HG02763 (cell line): Measurements from ENCODE around the gene CLCN4.

ENCODE experiments used
- ATAC-seq: cut with Tn5 transposase; IDR thresholded peaks from one replicate; pipeline ENCODE4 v1.9.1; 2021; ENCODE audit warnings: mild to moderate bottlenecking, moderate library complexity; ENCODE audit not compliant: unreplicated experiment

Gene CLCN4

DNA sequence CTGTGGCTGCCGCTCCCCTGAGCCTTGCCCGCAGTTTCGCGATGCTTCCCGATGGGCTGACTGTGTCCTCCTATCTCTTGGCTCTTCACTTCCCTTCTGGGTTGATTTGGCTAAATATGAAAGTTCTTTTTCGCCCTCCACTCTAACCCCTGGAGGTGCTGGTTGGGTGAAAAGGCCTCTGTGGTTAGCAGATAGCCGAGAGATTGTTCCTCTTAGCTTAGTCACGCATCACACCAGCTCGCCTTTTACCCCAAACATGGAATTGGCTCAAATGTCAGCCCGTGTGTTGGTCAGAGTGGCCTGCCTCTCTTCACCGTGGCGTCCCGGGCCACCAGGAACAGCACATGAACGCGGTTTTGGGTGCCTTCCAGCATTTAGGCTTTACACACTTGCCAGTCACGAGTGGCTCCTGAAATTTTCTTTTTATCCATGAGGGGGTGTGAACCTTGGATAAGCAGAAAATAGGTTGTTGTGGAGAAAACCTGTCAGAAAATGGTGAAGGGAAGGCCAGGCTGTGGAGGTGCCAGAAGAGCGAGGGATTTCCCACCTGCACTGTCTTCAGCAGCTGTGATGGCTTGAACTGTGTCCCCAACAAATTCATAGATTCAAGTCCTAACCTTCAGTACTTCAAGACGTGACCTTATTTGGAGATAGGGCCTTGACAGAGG lies 8.9 kb downstream of the CLCN4 start:
- no peak for ATAC-seq

DNA sequence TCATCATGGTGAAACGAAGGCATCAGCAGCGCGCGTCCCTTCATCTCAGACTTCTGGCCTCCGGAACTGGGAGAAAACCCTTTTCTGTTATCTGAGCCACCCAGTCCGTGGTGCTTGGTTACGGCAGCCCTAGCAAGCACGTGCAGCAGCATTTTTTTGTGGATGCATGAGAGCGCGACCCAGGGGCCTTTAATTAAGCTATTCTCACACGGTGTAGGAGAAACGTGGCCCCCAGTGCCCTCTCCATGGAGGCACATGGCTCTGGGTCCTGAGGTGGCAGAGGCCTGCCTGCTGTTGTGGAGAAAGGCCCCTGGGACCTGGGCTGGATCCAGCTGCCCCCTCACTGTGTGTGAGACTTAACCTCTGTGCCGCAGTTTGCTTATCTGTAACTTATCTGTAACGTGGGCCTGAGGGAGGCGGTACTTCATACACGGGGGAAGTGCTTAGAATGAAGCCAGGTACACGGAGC lies 9.5 kb downstream of the CLCN4 start:
- ATAC-seq, result no peak

DNA sequence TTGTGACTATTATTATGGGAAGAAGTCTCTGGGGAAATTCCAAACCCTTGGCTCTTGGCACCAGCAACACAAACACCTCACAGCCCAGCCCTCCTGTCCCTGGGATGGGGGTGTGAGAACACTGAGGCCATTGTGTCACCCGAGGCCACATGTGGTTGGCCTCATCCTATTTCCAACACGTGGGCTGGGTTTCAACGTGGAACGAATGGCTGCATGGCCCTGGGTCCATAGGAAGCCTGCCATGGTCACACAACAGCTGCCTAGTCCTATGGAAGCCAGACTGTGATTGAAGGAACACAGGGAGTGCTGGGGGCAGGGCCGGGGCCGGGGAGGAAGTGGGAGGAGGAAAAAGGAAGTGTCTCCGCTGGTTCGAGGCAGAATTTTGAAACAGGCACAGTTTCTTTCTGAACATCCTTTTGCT lies 10.0 kb downstream of the CLCN4 start:
- ATAC-seq, result no peak

DNA sequence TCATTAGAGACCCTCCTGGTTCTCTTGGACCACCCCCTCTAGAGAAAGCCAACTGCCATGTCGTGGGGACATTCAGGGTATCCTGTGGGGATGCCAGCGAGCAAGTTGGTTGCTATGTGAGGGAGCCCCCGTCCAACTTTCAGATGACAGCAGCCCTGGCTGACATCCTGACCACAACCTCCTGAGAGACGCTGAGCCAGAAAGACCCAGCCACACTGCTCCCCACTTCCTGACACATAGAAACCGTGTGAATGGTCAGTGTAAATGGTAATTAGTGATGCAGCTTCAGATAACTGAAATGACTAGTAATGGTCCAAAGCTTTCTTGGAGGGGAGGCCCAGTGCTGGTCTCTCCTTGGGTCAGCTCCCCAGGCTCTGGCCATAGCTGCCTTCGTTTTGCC lies 10.8 kb downstream of the CLCN4 start:
- peak; percentile 52 for ATAC-seq

DNA sequence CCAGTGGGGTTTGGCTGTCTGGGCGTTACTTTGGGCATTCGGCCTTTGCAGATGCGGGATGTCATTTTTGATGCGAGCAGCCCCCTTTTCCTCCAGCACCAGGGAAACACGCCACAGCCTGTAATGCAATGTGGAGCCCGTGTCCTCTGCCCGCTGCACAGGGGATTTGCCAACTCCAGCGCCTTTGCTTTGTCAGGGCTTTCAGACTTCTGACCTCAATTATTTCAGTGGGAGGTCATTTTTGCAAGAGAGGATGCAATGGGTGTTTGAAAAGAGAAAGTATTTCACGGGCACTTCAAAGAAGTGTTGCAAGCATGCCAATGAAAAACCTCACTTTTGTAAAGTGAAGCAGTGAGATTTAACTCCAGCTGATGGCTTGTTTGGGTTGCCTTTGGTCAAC lies 11.5 kb downstream of the CLCN4 start:
- ATAC-seq, result no peak

DNA sequence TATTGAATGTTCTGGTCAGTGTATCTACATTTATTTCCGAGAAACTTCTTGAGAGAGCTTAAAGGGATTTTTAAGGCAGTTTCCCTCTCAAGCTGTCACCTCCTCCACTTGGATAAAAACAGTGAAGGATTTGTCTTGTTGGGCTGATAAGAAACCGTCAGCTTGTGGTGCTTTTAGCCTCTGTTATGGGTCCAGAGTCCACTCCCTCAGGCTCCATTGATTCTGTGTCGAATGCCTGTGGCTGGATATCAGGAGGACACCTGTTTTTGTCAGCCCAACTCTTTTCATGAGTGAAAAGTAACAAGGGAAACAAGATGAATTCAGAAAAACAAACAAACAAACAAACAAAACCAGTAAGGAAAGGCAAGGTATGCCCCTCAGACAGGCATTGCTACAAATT lies 12.4 kb downstream of the CLCN4 start:
- ATAC-seq, result no peak

DNA sequence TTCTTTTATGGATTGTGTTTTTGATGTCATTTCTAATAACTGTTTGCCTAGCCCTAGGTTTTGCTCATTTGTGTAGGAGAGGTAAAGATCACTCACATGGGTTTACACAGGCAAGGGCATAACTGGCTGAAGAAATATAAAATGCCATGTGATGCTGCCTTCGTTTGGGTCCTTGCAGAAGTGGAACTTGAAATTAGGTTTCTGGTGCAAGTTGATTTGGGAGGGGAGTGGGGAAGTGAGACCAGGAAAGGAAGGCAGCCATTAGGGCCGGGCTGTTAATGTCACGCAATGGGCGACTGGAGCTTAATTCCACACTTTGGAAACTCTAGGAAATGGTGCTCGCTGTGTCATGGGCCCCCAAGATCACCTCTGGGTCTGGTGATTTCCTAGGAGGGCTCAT lies 14.5 kb downstream of the CLCN4 start:
- ATAC-seq, result no peak

DNA sequence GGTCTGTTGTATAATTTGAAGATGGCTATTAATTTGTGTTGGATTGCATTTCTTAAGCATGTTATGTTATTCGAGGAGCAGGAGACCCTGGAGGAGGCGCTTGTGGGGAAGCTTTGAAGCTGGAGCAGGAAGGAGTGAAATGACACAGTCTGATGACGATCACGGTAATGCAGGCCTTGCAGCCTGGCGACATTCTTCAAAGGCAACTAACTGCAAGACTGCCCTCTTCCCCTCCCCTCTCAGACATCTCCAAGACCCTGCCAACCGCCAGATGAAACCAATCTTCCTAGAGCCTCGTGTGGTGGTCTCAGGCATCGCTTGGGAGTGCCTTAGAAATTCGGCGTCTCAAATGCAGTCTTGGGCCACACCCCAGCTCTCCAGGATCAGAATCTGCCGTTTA lies 16.1 kb downstream of the CLCN4 start:
- no peak for ATAC-seq

DNA sequence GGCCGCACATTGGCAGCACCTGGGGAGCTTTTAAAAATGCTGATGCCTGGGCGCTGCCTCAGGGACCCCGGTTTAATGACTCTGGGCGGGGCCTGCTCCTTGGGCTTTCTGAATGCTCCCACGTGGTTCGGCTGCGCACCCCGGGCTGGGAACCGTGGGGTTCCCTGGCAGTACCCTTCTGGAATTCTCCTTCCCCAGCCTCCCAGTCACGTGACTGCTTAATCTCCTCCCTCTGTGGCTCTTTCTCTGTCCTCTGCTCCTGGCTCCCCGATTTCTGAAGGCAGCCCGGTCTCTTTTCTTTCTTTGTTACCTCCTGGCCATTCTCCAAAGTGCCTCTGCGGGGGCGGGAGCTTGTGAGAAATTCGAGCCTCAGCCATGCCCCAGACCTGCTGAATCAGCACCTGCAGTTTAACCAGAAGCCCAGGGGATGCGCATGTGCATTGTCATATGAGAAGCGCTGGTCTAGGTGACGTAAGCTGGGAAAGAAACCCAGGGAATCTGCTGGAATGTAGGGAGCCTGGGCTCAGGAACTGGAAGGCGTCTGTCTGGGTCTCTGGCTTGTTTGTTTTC lies 16.6 kb downstream of the CLCN4 start:
- no peak for ATAC-seq

DNA sequence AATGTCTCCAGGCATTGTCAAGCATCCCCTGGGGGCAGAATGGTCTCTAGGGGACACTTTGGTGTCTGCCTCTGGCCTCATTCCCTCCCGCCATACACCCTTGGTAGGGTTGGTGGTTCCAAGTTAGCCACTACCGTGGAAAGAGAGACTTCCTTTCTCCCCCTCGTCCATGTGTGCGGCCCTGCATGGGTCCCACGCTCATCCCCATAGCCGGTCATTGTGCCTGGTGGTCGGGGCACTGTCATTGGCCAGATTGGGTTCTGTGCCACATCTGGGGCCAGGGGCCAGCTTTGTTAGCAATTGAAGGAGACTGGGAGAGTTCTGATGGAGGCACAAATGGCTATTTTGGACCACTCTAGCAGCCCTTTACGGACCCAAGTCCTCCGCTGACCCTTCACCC lies 17.3 kb downstream of the CLCN4 start:
- ATAC-seq, result no peak

DNA sequence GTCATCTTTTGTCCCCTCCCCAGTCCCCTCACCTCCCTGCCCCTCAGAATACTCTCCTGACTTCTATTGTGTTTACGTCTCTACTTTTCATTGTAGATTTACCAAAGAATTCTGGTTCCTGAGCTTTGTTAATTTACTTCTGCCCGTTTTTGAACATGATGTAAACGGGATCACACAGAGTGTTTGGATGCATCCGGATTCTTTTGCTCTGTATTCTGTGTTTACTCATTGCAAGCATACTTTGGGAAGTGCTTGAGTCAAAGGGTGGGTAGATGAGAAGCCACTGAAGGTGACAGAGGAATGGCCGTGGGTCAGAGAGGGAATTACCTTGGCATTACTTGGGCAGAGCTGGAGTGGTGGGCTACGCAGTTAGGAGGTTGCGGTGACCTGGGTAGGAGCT lies 18.0 kb downstream of the CLCN4 start:
- no peak for ATAC-seq

DNA sequence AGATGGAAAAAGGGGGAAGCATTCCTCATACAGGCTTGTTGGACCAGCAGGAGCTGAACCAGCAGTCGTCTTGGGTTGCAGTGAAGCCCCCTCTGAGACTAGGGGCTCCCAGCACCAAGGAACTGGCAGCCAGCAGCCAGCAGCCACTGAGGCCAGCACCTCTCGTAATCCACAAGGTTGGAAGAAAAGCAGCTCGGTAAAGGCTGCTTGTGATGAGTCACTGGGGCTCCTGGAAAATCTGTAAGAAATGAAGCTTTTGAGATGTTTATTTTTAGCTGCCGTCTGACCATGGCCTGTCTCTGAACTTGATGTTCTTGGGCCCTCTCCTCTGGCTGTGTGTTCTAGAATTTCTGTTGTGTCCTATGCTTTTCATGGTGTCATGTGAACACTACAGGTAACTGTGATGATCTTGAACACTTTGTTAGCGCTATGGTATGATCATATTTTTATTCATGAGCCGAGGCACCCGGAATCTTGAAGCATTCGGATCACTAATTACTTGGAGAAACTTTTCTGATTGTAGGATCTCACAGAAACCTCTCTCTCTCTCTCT lies 18.6 kb downstream of the CLCN4 start:
- no peak for ATAC-seq

DNA sequence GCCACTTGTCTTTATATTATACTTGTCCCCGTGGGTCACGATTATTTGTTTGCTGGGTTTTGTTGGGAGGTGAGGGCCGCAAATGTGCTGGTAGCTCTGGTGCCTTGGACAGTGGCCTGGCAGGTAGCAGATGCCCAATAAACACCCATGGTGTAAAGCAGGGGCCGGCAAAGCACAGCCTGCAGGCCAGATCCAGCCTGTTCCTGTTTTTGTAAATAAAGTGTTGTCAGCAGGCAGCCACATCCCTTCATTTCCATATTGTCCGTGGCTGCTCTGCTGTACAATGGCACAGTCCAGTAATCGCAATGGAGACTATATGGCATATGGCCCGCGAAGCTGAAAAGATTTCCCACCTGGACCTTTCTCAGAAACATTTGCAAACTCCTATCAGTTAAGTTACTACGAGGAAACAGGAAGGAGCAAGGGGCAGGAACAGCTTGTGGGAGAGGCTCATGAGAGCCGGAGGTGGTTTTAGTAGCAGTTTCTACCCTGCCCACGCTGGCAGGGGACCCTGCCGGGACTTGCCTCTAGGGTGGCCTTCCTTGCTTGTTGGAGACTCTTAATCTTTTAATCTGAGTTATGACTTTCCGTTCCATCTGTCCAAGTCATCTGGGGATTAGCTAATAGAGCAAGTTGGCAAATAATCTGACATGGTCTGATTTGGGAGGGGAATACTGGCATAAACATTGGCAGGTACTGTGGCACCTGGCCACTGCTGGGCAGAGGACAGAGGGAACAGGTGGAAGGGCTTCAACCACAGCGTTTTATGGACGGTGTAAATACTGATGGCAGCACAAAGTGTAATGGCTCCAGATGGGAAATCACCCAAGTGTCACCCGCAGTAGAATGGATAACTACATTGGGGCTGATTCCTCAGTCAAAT lies 19.6 kb downstream of the CLCN4 start:
- ATAC-seq, result peak; percentile 57

DNA sequence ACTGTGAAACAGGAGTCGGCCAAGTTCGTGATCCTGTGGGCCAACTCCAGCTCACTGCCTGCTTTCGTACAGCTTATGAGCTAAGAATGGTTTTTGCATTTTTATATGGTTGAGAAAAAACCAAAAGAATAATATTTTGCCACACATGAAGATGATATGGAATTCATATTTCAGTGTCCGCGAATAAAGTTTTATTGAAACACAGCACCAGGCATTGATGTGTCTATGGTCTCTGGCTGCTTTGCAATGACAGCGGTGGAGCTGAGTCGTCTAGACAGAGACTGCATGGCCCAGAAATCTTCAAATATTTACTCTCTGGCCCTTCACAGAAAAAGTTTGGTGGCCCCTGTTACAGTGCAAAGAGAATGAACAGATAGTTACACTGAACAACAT lies 20.2 kb downstream of the CLCN4 start:
- no peak for ATAC-seq

DNA sequence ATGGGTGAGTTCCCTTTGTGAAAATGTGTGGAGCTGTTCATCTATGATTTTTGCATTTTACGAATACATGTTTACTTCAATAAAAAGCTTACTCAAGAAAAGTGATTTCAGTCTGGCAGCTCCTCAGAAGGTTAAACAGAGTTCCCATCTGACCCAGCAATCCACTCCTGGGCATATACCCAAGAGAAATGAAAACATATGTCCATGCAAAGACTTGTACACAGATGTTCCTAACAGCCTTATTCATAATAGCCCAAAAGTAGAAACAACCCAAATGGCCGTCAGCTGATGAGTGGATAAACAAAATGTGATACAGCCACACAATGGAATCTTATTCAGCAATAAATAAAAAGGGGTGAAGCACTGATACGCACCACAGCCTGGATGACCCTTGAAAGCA lies 20.8 kb downstream of the CLCN4 start:
- no peak for ATAC-seq

DNA sequence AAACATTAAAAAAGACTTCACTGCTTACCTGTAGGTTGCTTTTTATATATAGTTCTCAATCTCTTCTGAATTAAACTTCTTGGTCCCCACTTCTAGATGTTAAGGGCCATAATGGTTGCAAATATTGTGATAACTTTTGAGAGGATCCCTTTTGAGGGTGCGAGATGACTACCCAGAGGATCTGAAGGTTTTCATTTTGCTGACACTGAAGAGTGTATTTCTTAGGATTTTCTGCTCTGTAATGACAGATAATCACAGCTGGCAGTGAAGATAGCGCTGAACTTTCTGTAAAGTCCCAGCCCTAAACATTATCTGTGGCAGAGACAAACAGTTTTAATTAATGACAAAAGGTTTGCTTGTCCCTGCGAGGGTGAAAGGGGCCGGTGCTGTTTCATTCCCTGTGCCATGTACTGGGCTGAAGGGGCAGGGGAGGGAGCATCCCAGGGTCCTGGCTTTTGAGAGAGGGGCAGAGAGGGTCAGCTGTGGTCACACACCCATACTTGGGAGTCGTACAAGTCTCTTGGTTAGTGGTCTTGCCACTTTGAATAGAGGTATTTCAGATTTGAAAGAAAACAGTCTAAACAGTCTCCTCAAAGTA lies 22.2 kb downstream of the CLCN4 start:
- no peak for ATAC-seq

DNA sequence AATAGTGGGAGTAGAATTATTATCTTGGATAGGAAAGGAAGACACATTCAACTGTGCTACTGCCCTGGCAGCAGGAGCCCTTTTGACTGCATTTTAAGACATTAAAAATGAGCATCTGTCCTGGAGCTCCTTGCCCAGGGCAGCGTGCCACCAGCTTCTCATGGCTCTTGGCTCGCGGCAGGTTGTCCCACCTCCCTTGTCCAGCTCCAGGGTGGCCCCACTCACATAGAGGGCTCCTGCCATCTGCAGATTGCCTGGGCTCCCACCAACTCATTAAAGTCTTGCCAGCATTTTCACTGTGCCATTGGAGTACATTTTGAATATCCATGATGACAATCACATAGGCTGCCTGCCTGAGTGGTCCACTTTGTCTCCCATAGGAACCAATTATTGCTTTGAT lies 27.0 kb downstream of the CLCN4 start:
- ATAC-seq, result no peak

DNA sequence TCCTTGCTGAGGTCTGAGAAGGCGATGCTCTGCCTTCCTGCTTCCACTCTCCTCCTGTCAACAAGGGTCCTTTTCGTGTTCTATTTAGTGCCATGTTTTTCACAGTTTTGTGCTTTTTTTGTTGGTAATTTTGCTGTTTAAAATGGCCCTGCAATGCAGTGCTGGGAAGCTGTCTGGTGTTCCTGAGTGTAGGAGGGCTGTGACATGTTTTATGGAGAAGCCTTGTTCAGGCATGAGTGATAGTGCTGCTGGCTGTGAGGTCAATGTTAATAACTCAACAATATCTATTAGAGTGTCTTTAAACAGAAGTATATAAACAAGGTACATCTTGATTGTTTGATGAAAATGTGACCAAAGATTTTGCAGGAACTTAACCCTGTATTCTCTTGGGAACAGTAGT lies 27.6 kb downstream of the CLCN4 start:
- no peak for ATAC-seq

DNA sequence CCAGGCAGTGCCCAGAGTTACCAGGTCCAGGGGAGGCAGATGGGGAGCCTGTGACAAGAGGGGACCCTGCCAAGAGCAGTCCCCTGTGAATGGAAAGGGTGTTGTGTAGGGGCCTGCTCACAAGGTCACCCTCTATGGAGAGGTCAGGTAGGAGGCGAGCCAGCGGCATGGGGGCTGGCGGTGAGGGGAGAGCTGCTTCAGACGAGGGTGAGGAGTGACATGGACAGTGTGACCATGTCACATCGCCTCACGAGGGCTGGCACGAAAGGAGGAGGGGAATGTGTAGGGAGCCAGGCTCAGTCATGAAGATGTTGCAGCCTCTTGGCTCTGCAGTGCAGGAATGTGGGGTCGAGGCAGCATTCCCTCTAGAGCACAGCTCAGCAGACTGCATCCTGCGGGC lies 29.6 kb downstream of the CLCN4 start:
- no peak for ATAC-seq

DNA sequence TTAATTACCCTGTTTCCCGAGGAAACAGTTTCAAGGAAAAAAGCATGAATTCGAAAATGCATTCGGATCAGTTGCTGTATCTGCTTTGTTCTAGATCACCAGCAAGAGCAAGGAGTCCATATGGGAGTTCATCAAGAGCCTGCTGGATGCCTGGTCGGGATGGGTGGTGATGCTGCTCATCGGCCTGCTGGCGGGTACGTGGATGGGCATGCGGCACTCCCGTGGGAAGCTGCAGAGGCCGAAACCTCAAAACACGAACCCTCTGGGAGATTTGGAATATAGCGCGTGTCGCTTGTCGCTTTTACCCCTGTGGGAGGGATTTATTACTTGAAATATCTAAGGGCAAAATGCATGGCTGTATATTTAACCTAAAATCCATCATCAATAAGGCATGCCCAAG lies 30.6 kb downstream of the CLCN4 start:
- ATAC-seq, result no peak
